NCI-H187 (cell line): ENCODE data around the gene ZNF474.
"Not testable (repeated sequence)": the region's sequence is repeated elsewhere in the genome, so short reads cannot be mapped to it uniquely, and the experiment has no call there.

ENCODE experiments used
- DNase-seq, 2 experiments: peaks; one replicate each; lab custom pipeline; 2025; lab: John Stamatoyannopoulos, UW

ZNF474 gene

GRCh38 chr5:122129306-122129705 is at the start of gene ZNF474:
Gene ZNF474, plus strand, starts transcription at chr5:122129546. Its CDS starts 22,445 bp downstream, at chr5:122151991.
- DNase-seq = no peak

- DNase-seq = no peak
These were observed 47.8 kb upstream of the ZNF474 start for GRCh38 chr5:122081541-122081940.

- DNase-seq = no peak
These were observed 45.8 kb upstream of the ZNF474 start for GRCh38 chr5:122083535-122083934.

DNA sequence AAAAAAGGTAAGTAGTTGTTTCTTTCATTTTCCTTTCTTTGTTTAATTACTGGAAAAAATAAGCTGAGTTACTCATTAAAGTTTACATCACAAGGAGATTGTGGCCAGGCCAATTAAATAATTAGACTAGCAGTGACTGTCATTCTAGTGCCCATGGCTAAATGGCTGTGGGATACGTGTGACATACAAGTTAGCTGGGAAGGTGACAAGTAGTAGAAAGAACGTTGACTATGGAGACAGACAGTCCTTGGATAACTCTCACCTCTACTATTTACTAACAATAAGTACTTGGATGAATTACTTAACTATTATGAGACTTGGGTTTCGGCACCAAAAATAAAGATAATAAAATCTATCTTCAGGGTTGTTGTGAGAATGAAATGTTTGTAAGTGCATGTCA is 44.3 kb upstream of the ZNF474 start:
- no peak for DNase-seq

DNA sequence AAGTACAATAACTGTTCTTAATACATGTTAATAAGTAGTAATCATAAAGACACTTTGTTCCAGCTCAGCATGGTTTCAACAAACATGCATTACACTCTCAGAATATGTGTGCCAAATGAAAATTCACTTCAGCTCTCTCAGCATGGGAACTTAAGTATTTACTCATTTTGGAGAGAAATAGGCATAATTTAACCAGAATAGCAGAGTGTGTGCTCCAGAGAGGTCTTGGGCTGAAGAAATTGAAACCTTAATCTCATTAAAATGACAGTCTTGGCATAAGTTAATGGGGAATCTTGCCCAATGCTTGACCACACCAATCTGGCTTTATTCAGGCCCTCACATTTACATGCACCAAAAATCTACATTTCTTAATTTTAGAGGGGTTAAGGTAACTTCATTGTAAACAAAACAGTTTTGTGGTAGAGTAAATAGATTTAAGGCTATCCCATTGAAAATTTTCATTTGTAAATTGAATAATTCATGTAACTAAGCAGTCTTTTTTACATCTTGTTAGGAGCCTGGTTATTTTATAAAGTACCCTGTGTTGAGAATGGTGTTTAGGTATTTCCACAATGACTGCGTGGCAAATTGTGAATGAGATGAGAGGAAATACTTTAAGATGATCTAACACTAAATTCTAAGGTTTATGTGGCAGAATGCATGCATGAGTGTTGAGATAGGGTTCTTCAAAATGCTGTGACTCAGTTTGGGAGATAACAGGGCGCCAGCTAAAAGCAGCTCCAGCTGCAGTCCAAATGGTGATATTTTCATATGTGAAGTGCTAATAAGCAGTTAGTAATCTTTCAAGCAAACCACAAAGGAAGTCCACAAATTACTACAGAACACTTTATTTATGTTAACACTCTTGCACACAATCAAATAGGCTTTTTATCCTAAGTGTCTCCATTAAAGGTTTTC is 40.0 kb upstream of the ZNF474 start:
- DNase-seq = no peak

GRCh38 chr5:122091936-122092600 is 37.3 kb upstream of the ZNF474 start:
- DNase-seq = peak in 1 of 2 experiments; percentile 2

DNA sequence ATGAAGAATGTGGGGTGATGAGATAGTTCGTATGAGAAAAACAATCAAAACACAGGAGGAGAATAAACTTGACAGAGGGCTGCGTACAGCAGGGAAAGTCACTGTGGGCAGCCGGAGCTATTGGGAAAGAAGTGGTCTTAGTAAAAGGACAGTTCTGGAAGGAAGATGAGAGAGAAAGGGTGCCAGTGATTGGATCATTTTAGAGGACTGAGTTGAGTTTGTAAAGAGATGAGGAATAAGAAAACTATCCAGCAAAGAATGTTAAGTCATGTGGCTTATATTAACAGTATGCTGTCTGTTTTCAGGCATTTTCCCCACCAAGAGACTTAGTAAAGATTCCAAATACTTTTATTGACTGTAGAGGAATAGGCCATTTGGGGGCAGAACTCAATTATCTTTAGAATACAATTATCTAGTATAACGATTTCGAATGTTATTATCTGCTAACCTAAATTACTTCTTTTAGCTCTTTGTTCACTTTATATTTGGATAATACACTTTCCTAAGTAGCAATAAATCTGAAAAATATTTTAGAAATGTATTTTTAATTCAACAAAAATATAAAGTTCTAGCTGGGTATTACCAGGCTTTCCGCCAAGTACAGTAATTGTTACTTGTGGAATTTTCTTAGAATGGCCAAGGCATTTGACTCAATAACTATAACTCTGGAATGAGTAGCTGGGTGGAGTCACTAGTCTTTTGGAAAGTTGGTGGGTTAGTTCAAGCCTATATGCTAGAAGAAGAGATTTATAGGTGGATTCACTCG is 35.7 kb upstream of the ZNF474 start:
- no peak for DNase-seq

DNA sequence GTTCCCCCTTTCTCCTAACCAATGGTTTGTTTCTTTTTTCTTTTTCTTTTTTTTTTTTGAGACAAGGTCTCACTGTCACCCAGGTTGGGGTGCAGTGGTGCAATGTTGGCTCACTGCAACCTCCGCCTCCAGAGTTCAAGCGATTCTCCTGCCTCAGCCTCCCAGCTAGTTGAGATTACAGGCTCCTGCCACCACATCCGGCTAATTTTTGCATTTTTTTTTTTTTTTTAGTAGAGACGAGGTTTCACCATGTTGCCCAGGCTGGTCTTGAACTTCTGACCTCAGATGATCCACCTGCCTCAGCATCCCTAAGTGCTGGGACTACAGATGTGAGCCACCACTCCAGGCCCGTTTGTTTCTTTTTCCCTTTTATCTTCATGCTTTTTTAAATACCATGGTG is 35.1 kb upstream of the ZNF474 start:
- not testable (repeated sequence) for DNase-seq

DNA sequence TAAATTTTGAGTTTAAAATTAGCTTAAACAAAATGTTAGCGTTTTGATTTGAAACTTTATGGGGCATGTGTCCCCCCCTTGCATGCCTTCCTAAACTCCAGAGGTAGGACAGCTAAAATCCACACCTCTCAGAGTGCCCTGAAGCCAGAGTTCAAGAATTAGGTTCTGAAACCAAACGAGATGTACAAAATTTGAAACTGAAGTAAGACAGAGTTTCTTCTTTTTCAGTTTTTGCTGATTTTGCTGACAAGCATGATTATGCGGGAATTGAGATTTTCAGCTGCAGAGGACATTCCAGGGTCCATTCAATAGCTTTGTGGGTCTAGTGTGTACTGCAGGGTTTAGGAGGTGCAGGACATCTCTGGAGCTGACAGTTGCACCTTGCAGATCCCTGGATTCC is 34.2 kb upstream of the ZNF474 start:
- no peak for DNase-seq

GRCh38 chr5:122097391-122097790 is 32.0 kb upstream of the ZNF474 start:
- no peak for DNase-seq

- no peak for DNase-seq
These were observed 30.1 kb upstream of the ZNF474 start for GRCh38 chr5:122099060-122099790.

GRCh38 chr5:122101636-122102285 is 27.6 kb upstream of the ZNF474 start:
- no peak for DNase-seq

GRCh38 chr5:122102825-122103224 is 26.5 kb upstream of the ZNF474 start:
- no peak for DNase-seq

- no peak for DNase-seq
These were observed 23.4 kb upstream of the ZNF474 start for GRCh38 chr5:122105909-122106308.

DNA sequence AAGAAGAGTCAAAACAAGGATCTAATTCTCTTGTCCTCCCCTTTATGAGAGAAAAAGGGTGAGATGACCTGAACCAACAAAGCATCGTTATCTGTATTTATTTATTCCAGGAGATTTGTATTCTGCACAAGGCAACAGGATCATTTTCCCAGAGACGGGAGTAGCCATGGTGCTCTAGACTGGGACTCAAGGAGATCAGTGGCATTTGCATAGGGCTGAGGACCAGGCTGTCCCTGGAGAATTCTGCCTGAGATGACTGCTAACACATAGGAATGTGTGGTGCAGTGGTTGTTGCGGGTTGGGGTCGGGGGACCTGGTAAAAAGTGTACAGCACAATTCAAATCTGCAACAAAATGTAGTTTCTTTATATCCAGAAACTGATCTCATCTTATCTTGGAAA is 22.3 kb upstream of the ZNF474 start:
- no peak for DNase-seq

- no peak for DNase-seq
These were observed 18.4 kb upstream of the ZNF474 start for GRCh38 chr5:122110987-122111386.

- DNase-seq = no peak
These were observed 17.9 kb upstream of the ZNF474 start for GRCh38 chr5:122111460-122111859.

DNA sequence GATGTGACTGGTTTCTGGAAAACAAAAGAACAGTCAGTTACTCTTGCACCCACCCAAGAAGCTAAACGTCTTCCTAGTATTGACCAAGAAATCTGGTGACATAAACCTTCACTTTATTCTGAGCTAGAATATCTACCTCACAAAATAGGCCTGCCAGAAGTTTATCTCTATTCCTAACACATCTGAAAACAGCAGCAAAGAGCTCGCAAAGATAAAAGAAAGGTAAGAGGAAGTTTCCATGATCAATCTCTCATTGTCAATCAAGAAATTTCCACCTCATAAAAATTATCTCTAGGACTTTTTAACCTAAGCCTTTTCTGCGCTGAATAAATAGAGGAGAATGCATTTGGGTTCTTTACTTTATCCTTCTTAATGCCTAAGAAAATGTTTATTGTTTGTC is 17.3 kb upstream of the ZNF474 start:
- DNase-seq = no peak

DNA sequence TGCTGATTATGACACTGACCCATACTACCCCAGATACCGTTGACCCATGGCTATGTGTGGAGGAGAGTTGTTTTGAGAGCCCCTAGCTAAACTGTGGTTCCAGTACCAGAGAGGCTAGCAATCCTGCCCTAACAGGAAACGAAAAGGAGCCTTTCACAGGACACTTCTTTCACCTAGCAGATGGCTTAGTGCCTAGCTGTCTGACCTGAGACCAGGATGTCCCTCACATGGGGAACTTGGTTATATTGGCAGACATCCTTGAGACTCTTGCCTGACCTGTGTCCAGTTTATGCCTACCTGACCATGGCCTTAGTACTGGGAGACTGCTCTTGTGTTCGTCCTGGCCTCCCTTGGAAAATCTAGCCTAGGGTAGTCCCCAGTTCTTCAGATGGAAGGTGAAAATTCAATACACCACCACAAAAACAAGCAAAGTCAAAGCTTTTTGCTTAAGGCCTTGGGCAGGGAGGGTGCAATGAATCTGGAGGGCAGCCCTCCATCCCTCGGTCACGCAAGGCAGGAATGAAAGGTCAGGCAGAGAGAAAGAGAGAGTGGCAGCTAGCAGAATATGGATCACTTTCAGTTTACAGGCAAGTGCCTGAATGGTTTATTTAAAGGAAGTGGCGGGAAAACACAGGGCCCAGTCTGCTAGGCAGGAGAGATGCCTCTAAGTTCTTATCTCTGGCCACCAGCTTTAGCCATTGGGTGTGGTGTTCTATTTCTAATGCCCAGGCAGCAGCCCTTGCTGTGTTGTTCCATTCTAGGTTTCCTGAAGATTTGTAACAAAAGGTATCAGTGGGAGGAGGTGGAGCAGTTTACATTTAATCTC is 16.4 kb upstream of the ZNF474 start:
- DNase-seq = no peak

DNA sequence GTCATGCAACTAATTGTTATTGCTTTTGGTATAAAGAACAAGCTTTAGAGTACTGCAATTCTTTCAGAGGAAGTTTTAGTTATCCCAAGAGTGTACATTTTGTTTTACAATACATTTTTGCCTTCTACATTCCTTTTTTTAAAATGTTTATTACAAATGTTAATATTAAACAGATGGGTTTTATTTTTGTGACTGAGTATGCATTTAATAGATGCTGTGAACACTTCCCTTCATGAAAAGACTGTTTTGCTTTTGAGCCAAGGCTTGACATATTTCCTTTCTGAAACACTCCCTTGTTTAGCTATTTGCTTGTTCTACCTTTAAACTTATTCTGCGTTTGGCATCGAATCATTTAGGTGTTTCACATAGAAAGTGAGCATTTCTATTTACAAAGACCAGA is 14.8 kb upstream of the ZNF474 start:
- no peak for DNase-seq
